Stimulated activated CD8-positive, alpha-beta memory T cell treated with anti-CD3 and anti-CD28 coated beads, Interleukin-15, amount 100 ng/mL, for 1 hour (primary cell): ENCODE data around the gene AFAP1.

Experiments used
- DNase-seq: peaks from one replicate; pipeline ENCODE4 v3.0.0-alpha.2; 2020; ENCODE audit warnings: low read depth

The AFAP1 gene

DNA sequence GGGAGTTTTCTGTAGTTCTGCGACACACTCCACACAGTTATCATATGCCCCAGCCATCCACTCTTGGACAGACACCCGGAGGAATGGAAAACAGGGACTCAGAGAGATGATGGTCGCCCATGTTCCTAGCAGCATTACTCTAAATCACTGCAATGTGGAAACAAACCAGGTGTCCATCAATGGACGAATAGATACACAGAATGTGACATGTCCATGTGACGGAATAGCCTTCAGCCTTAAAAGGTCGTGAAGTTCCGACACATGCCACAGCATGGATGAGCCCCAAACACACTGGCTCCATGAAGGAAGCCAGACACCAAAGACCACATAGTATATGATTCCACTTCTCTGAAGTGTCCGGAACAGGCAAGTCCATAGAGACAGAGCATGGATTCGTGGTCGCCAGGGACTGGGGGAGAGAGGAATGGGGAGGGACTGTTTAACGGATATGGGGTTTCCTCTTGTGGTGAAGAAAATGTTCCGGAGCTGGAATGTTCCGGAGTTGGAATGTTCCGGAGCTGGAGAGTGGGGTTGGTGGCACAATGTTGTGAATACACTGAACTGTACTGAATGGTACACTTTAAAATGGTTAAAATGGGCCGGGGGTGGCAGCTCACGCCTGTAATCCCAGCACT is 28.7 kb upstream of the AFAP1 start:
- DNase-seq: no peak

DNA sequence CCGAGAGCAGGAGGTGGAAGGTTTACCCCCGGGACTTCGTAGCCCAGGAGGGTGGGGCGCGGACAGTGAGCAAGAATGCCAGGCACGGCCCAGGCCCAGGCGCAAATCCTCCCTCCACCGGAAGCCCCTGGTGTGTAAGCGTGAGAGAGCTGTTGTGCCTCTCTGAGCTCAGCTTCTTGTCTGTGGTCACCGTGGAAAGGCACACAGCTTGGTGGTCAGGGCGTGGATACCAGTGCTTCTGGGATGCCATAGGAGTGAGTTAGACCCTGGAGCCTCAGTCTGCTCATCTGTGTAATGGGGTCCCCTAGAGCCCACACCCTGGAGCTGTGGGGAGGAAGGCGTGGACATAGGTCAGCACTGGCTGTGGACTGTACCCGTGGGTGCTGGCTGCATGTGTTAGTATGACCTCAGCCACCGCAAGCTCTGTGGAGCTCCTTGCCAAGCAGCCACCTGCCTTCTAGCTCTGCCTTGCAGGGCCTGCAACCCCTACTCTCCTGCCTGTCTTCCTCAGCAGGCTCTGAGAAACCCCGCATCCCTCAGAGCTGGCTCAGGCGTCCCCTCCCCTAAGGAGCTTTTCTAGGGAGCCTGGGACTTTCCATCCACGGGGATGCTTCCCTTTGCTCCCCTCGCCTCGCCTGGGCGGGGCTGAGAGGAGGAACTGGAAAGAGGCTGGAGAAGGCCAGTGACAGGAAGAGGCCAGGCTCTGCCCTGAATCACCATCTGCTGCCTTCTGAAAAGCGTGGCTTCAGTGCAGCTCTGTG is 28.0 kb upstream of the AFAP1 start:
- no peak for DNase-seq

DNA sequence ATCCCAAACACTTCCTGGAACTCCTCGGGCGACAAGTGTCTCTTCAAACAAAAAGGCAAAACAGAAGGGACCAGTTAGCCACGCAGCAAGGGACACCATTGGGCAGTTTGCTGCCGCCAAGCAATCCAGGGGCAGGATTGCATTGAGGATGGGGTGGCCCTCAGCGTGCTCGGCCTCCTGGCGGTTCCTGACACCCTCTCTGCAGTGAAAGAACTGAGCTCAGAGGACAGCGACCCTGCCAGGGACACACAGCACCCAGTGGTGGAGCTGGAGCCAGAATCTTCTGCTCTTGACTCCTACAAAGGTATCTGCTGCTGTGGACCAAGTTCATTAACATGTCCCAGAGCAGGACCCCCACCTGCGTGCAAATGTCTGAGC is 27.4 kb upstream of the AFAP1 start:
- no peak for DNase-seq

DNA sequence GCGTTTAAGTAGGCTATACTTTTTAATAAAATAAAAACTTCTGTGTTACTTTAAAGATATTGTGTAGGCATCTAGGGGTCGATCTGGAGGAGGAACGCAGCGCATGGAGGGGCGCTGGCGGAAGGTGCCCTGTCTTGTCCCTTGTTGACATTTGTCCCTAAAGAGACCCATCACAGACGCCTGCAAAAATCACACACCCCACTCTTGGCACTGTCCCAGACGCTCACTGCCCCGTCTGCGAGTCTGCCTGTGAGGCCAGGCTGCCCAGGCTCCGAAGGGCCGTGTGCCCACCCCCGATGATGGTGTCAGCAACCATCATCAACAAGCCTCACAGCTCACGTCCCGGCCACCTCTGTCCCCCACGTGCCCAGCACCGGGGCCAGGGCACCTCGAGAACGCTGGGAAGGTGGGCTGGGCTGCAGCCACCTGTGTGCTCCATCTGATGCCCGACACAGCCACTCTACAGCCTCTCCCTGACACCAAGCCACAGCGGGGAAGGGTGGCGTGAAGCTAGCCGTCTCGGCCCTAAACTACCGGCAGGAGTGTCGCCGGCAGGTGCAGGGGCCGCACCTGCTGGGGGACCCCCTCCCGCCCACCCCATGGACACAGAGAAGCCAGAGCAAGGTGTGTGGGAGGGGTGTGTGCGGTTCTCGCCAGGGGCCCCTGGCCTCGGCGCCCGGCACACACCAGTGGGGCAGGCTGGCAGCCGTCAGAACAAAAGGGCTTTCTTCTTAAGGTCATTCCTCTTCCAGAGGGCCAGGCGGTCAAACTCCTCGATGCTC is 26.8 kb upstream of the AFAP1 start:
- DNase-seq: no peak

DNA sequence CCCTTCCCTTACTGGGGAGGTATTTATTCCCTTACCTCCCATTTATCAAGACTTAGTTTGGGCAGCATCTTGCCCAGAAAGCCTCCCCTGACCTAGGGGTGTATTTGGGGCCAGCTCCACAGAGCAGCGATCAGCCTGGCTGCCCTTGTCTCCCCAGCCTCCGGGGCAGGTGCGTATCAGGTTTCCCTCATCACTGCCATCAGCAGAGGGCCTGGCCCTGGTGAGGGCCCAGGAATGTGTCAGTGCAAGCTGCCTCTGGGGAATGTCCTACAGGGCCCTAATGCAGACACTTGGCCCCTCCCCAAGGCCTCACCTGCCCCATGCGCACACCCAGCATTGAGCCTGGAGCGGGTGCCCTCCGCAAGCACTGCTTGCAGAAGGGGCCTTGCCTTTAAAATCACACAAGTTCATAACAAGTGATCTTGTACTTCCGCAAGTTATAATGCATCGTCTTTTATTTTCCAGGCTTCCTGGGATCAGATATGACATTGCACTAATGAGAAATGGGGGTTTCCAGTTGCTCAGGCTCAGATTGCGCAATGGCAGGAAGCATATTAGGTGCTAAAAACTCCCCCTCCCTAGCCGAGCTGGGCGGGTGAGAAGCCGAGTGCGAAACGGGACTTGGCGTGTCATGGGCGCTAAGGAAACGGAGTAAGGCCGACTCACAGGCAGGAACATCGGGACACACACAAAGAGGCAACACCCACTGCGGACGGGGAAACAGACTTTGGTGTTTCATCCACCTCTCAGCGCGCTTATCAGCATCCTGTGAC is 25.4 kb upstream of the AFAP1 start:
- DNase-seq: no peak

DNA sequence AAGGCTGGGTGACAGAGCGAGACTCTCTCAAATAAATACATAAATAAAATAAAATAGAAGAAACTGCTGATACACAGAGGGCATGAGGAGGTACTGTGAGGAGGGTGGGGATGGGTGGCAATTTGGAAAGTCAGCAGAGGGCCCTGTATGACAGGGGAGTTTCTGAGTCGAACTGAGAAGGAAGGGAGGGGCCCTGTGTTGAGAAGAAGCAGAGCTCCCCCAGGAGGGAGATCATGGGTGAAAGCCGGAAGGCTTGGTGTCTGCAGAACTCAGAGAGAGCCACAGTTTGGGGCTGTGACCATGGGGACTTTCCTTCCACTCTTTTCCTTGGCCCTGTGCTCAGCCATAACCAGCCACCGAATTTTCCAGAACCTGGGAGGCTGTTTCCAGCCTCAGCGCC is 24.8 kb upstream of the AFAP1 start:
- no peak for DNase-seq

DNA sequence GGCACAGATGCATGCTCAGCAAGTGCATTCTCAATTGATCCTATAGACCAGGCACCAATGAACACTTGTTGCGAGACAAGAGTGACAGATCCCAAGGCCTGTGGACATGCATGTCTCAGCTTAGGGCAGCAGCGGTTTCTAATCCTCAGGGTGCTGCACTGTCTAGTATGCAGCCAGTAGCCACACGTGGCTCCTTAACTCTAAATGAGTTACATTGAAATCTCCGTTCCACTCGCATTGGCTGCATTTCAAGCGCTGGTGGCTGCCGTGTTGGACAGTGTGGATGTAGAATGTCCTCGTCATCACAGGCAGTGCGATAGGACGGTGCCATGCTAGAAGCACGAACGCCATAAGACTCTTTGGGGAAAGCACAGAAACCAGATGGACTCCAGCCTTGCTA is 24.0 kb upstream of the AFAP1 start:
- DNase-seq: no peak

DNA sequence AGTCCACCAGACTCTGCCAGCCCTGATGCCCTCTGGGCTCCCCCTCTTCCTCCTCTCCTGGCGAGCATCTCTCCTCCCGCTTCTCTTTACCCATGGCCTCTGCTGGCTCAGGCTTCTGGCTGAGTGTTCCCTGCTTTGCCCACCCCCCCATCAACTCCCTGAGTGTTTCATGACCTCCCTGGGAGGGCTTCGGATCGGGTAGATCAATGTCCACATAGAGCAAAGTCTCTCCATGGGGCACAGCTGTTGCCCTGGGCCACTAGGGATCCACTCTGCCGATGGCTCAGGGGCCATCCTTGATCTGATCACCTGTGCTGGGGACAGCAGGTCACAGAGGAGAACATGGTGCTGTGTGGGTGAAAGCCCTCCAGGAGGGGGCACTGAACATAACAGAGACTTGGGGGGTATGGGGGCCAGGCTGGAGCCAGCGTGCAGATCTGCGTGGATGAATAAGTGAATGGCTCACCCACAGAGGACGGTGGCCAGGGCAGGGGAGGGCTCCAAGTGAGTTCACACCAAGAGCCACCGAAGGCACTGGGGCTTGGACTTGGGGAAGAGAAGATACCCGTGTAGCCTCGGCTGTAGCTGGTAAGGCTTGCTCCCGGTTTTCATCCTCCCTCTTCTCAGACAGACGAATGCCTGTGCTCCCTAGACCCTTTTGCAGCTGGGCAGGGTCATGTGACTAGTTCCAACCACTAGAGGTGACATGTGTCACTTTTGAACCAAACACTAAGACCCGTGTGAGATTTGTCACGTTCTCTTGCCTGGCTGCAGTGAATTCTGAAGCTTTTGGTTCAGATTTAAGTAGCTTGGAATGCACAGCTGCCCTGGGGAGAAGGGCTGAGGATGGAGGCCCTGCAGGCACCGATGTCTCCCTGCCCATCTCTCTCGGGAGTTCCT is 23.2 kb upstream of the AFAP1 start:
- no peak for DNase-seq

DNA sequence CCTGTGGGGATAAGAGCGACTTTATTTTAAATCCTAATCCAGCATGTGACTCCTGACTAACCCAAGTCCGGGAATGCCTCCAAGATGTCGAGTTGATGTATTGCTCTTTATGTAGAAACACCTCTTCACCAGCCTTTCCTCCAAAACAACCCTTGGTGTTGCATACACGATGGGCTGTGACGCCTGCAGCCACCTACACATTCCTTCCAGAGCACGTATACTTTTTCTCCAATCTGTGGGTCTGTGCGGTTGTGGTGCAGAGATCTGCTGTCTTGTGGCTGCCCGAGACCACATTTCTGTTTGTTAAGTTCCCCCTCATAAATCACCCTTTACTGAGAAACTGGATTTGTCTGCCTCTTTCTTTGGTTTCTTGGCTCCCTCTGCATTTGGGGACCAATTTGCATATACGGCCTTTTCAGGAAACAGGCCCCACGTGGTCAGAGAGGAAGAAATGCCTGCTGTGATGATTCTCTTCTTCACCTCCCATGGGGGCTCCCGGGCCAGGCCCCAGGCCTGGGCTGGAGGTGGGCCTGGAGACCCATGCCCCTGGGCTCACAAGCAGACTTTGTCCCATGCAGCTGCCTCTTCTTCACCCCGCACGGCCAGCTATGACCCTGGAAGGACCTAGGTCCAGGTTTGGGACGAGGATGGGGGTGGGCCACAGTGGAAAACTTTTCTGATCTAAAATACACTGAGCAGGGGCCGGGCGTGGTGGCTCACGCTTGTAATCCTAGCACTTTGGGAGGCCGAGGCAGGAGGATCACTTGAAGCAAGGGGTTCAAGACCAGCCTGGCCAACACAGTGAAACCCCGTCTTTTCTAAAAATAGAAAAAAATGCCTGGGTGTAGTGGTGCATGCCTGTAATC is 21.4 kb upstream of the AFAP1 start:
- no peak for DNase-seq

DNA sequence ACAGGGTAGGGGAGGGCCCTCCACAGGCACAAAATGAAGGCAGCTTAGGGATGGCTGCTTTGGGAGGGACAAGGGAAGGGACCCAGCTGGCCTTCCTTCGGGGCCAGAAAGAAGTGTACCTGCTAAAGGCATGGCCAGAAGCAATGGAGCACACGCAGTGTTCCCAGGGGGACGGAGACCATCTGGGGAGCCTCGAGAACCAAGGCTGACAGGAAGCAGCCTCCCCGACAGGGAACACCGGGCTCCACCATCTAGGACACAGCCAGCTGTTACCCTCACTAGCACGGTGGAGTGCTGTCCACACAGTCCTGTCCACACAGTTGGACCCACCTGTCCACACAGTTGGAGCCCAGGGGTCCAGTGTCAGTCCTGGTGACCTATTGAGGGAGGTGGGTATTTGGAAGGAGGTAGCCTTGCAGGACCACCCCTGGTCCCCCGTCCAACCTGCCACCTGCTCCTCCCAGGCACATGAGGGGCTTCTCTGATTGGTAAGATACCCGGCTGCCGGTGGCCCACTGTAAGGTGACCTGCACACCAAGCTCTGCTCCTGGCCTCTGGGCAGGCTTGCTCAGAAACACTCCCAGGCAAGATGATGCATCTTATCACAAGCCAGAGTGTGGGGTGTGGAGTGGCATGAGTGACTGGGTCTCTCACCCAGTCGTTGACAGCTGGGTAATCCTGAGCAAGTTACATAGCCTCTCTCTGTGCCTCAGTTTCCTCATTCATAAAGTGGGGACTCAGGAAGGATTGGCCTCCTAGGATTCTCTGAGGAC is 20.5 kb upstream of the AFAP1 start:
- DNase-seq: no peak

DNA sequence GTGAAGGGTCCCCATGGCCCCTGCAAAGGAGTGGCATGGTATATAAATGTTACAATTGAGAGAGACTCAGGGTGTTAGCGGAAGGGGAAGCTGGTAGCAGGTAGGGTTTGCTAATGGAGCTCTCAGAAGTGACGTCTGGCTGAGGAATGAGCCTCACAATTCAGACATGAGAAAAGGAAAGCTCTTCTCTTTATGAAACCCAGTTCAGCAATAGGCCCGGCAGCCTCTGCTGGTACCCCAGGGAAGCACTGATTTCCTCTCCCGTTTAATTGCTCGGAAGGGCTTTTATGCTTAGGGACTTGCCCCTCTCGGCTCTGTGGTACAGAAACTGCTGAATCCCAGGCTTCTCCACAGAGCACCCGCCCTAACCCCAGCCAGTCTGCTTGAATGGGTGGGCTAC is 19.4 kb upstream of the AFAP1 start:
- DNase-seq: no peak

DNA sequence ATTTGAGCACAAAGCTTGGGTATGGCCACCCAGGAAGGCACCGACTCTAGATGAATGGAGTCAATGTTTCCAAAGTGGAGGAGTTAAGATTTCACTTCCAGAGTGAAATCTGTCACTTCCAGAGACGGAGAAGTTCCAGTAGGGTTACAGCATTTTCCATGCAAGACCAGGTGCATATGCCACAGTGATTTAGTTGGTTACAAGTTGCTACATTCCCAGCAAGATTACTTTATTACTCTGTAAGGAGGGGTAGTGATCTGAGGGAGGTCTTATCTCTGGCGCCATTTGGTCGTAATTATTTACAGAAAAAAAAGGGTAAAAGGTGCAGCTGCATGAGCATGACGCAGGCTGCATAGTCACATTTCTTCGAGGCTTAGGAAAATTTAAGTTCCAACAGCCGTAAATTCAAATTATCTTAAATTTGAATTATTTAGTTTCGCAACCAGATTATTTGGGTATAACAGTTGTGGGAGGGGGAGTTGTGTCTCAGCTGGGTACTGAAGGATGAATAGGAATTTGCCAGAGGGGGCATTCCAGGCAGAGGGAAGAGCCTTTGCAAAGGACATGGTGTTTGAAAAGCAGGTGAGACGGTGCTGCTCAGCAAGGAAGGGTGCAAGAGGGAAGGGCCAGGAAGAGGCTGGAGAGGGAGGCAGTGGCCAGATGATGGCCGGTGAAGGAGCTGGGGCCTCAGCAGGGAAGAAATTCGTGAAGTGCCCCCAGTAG is 17.4 kb upstream of the AFAP1 start:
- DNase-seq: no peak

DNA sequence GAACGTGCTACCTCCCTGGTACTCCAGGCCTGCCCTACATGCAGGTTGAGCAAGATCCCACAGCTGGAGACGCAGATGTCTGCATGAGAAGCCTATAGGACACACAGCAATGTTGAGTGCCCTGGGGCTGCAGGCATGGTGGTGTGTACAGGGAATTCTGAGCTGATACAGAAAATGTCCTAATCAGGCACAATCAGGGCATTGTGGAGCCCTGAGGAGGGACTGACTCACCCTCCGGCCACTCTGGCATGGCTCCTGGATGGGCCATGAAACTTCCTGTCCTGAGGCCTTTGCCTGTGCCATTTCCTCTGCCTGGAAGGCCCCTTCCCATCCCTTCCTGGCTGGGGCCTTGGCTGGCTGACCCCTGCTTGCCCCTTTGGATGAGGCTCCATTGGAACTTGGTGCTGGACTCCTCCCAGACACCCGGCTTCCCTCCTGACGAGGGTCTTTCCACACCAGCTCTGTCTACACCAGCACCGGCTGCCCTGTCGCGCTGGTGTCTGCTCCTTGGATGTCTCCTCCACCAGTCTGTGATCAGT is 16.7 kb upstream of the AFAP1 start:
- no peak for DNase-seq

DNA sequence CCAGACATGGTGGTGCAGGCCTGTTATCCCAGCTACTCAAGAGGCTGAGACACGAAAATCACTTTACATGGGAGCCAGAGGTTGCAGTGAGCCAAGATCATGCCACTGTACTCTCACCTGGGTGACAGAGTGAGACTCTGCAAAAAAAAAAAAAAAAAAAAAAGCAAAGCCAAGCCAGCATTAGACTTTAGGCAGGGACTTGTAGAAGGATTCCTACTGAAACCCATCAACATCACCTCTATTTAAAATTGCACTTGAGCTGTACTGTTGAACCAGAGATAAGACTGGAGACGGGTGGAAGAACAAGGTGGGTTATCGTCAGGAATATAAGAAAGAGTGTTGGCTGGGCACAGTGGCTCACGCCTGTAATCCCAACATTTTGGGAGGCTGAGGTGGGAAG is 15.7 kb upstream of the AFAP1 start:
- no peak for DNase-seq

DNA sequence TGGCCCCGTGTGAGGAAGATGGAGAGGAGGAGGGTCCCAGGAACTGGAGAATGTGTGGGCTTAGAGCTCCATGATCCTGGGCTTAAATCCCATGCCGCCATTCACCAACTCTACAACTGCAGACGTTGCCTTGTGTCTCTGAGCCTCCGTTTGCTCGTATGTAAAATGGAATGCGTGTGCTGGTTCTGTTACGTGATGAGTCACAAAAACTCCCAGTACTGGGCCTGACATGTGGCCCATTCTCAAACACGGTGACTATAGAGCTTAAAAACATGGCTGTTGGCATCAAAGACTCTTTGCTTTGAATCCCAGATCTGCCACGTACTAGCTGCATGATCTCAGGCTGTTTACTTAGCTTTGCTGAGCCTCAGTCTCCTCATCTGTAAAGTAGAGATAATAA is 13.0 kb upstream of the AFAP1 start:
- no peak for DNase-seq

DNA sequence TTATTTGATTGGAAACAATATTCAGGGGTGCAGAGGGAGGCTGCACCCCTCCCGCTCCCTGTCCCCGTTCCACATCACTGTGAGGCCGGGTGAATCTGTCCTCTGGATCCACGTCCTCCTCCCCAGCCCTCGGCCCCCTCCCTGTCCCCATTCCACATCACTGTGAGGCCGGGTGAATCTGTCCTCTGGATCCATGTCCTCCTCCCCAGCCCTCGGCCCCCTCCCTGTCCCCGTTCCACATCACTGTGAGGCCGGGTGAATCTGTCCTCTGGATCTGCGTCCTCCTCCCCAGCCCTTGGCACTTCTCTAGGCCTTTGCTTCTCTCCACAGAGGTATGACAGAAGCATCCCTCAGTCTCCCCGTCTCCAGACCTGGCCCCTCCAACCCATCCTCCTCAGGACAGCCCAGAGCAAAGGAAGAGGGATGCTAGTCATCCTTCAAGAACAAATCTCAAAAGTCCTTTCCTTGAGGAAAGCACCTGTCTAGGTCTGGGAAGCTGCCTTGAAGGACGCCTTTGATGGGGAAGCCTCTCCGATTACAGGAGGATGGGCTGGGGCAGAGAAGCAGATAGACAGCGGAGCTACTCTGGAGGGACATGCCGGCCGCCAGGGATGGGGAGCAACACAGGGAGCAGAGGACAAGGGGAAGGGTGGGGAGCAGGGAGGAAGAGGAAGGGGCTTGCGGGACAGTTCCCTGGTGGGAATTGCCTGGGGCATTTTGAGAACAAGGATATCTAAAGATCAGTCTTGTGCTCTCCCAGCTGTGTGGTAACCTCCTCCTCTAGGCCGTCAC is 10.8 kb upstream of the AFAP1 start:
- no peak for DNase-seq

DNA sequence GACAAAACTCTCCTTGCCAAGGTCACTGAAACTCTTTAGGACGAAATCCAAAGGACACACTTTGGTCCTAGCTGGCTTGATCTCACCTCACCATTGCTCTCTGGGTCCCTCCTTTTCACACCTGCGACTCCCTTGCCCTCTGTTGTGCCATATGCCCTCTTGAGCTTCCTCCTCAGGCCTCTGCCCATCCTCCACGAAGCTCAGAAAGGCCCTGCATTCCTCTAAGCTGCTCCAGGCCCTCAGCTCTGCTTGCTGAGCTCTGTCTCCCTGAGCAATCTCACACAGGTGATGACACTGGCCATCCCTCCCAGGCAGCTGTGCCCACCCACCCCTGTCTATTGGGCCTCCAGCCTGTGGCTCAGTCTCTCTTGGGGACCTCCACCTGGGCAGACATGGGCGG is 10.1 kb upstream of the AFAP1 start:
- DNase-seq: no peak

DNA sequence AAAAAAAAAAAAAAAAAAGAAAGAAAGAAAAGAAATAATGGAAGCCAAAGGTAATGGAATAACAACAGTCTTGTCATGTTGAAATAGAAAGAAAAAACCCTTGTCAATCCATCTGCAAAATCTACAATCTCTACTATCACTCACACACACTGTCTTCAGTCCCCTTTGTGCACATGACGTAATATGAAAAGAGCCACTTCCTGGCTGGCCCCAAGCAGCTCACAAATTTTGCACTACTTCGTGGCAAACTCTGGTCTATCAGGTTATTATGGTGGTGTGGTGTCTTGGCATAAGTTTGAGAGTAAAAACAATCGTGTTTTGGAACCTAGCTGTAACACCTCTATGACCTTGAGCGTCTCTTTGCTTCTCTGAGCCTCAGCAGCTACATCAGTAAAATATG is 8.3 kb upstream of the AFAP1 start:
- no peak for DNase-seq
